ENCODE results near the gene NRG3. TPM values are rescaled to one million over a fixed set of nuclear protein-coding genes. Genes with fewer than 3 reads are reported as not detected.

NRG3 gene
- total RNA-seq, 1 donor from 2014 or later = not detected

DNA sequence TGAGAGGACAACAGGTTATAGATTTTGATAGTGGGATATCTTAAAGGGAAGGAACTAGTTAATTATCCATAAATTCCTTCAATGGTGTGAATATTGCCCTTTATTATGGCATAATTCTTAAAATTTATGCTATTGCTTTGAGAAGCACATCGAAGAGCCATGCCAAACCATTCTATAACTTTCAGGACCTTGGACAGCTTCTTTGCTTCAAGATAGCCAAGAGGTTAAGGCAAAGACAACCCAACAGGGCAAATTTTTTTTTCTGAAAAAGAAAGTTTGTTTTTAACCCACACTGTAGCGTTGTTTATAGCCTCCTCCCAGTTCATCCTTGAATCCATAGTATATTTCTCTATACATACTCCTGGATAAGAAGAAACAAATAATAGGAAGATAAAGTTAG is 103.2 kb downstream of the NRG3 start:
- H3K9me3 Mint-ChIP-seq (ENCODE audit: low read depth) = peaks cover 33% of the 10 kb centered on the region
- H3K27ac Mint-ChIP-seq (ENCODE audit: unreplicated experiment) = no peak overlapping the region
- no peak for TF ChIP-seq CTCF (IDR thresholded peaks at IDR 0.05)
- H3K4me3 Mint-ChIP-seq (ENCODE audit: unreplicated experiment) = no peak overlapping the region
- H3K36me3 Mint-ChIP-seq (ENCODE audit: low read depth) = no peaks in the 10 kb centered on the region
- H3K27me3 Mint-ChIP-seq (ENCODE audit: low read depth) = no peaks in the 10 kb centered on the region
- no peaks in the 10 kb centered on the region for H3K4me1 Mint-ChIP-seq (ENCODE audit: low read depth)
- no peak for DNase-seq (ENCODE audit: low spot score)

DNA sequence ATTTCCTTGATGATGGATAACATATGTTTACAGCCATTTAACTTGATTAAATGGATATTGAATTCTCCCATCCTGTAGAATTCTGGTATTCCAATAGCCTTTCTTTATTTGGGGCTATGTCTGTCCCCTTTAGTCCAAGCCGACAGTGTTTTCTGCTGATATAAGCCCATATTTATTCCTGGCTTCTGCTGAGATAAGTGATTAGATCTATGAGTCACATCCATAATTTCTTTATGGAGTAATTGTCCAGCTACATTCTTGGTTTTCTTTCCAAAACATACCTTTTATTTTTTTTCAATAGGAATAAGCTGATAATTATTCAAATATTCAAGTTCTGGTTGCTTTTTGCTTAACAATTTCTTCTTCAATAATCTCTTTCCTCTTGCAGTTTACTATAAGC is 106.7 kb downstream of the NRG3 start:
- no peak for DNase-seq (ENCODE audit: low spot score)
- TF ChIP-seq CTCF (IDR thresholded peaks at IDR 0.05) = no peak
- H3K4me3 Mint-ChIP-seq (ENCODE audit: unreplicated experiment) = no peak overlapping the region
- peaks cover 14% of the 10 kb centered on the region for H3K9me3 Mint-ChIP-seq (ENCODE audit: low read depth)
- no peaks in the 10 kb centered on the region for H3K36me3 Mint-ChIP-seq (ENCODE audit: low read depth)
- no peaks in the 10 kb centered on the region for H3K27me3 Mint-ChIP-seq (ENCODE audit: low read depth)
- H3K4me1 Mint-ChIP-seq (ENCODE audit: low read depth) = no peaks in the 10 kb centered on the region
- no peak overlapping the region for H3K27ac Mint-ChIP-seq (ENCODE audit: unreplicated experiment)

DNA sequence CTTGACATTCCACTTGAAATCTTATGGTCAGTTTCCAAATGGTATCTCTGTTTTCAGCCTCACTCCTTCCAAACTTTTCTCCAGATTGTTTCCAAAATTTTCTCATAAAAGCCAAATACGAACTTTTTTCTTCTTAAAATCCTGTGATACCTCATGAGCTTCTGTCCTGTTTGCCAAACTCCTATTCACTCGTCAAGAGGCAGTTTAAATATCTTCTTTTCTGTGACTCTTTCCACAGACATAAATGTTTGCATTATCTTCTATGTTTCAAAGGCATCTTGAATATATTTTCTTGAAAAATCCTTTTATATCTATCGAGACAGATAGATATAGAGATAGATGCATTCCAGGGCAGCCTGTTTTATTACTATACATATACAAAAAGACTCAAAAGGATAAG is 109.4 kb downstream of the NRG3 start:
- H3K4me1 Mint-ChIP-seq (ENCODE audit: low read depth) = no peaks in the 10 kb centered on the region
- no peak for DNase-seq (ENCODE audit: low spot score)
- H3K36me3 Mint-ChIP-seq (ENCODE audit: low read depth) = no peaks in the 10 kb centered on the region
- H3K9me3 Mint-ChIP-seq (ENCODE audit: low read depth) = peaks cover 19% of the 10 kb centered on the region
- H3K27ac Mint-ChIP-seq (ENCODE audit: unreplicated experiment) = no peak overlapping the region
- no peak for TF ChIP-seq CTCF (IDR thresholded peaks at IDR 0.05)
- H3K4me3 Mint-ChIP-seq (ENCODE audit: unreplicated experiment) = no peak overlapping the region
- H3K27me3 Mint-ChIP-seq (ENCODE audit: low read depth) = no peaks in the 10 kb centered on the region

DNA sequence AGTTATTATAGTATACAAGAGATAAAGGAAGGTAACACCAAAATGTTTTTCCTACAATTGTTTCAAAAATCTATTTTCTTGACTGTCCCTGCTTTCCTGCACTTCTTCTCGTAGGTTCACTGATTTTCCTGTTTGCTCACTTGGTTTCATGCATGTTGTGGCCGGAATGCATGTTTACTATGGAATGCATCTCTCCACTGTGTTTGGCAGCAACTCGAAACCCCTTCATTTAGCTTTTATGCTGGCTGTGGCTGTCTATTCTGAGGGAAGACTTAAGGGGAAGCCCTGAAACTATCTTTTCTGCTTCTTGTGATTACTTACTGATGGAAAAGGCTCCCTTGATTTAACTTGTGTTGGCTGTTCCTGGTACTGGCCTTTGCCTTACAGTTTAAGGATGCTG is 120.3 kb downstream of the NRG3 start:
- no peaks in the 10 kb centered on the region for H3K4me1 Mint-ChIP-seq (ENCODE audit: low read depth)
- no peak for DNase-seq (ENCODE audit: low spot score)

GRCh38 chr10:81996927-81997326 is 121.9 kb downstream of the NRG3 start:
- no peak overlapping the region for H3K27ac Mint-ChIP-seq (ENCODE audit: unreplicated experiment)
- no peak for TF ChIP-seq CTCF (IDR thresholded peaks at IDR 0.05)
- H3K36me3 Mint-ChIP-seq (ENCODE audit: low read depth) = no peaks in the 10 kb centered on the region
- H3K9me3 Mint-ChIP-seq (ENCODE audit: low read depth) = peaks cover 4% of the 10 kb centered on the region
- no peaks in the 10 kb centered on the region for H3K27me3 Mint-ChIP-seq (ENCODE audit: low read depth)
- DNase-seq (ENCODE audit: low spot score) = no peak
- no peak overlapping the region for H3K4me3 Mint-ChIP-seq (ENCODE audit: unreplicated experiment)
- H3K4me1 Mint-ChIP-seq (ENCODE audit: low read depth) = no peaks in the 10 kb centered on the region

More for the DNA sequence above, 120.3 kb downstream of the NRG3 start:
- Mint-ChIP-seq H3K9me3 (ENCODE audit: low read depth) (peaks cover 4% of the 10 kb centered on the region), H3K36me3 (ENCODE audit: low read depth) (no peaks in the 10 kb centered on the region), H3K27me3 (ENCODE audit: low read depth) (no peaks in the 10 kb centered on the region), H3K27ac (ENCODE audit: unreplicated experiment) (no peak overlapping the region), H3K4me3 (ENCODE audit: unreplicated experiment) (no peak overlapping the region)
- no peak for TF ChIP-seq CTCF (IDR thresholded peaks at IDR 0.05)
